ENCODE results near the gene HES4.

The HES4 gene

GRCh38 chr1:975896-976683, 23.8 kb downstream of the HES4 start (continued):
- TF ChIP-seq ZNF354C (tag by site-specific recombination; IDR thresholded peaks at IDR 0.05; ENCODE audit: borderline replicate concordance, low read depth) (no peak), ZNF350 (tag by site-specific recombination; IDR thresholded peaks at IDR 0.05) (no peak), ZBTB21 (tag by site-specific recombination; IDR thresholded peaks at IDR 0.05) (no peak), ZNF629 (tag by site-specific recombination; IDR thresholded peaks at IDR 0.05) (peak; percentile 82), ZFP69B (tag by site-specific recombination; IDR thresholded peaks at IDR 0.05) (no peak), ZFHX2 (tag by site-specific recombination; conservative IDR thresholded peaks at IDR 0.05) (peak; percentile 57; the same call in 1 of the 2 replicates), ZBTB10 (tag by site-specific recombination; IDR thresholded peaks at IDR 0.05) (peak; percentile 91), ZNF610 (tag by site-specific recombination; IDR thresholded peaks at IDR 0.05; ENCODE audit: borderline replicate concordance) (no peak), ZNF391 (tag by site-specific recombination; IDR thresholded peaks at IDR 0.05; ENCODE audit: borderline replicate concordance, low read depth) (0 out of 2 replicates have a peak, but pooled peaks have one; percentile 13), ZBTB20 (tag by site-specific recombination; IDR thresholded peaks at IDR 0.05) (peak; percentile 71; the same call in 1 of the 2 replicates), ZNF707 (tag by site-specific recombination; IDR thresholded peaks at IDR 0.05) (no peak), KLF7 (tag by site-specific recombination; IDR thresholded peaks at IDR 0.05; ENCODE audit: borderline replicate concordance) (peak; percentile 76; the same call in 1 of the 2 replicates), ZIC2 (tag by site-specific recombination; IDR thresholded peaks at IDR 0.05) (no peak), IKZF3 (tag by site-specific recombination; IDR thresholded peaks at IDR 0.05) (peak; percentile 45; the same call in 1 of the 2 replicates), ZNF157 (tag by site-specific recombination; IDR thresholded peaks at IDR 0.05) (no peak), PRDM2 (tag by site-specific recombination; IDR thresholded peaks at IDR 0.05; ENCODE audit: borderline replicate concordance) (no peak), SP7 (tag by site-specific recombination; IDR thresholded peaks at IDR 0.05) (peak; percentile 40; the same call in 1 of the 2 replicates), ZNF24 (tag by site-specific recombination; IDR thresholded peaks at IDR 0.05) (no peak), ZNF155 (tag by site-specific recombination; IDR thresholded peaks at IDR 0.05) (no peak), ZNF148 (tag by site-specific recombination; IDR thresholded peaks at IDR 0.05; ENCODE audit: borderline replicate concordance) (no peak), ZBTB48 (tag by site-specific recombination; IDR thresholded peaks at IDR 0.05) (peak; percentile 43; the same call in 1 of the 2 replicates), ZNF654 (tag by site-specific recombination; IDR thresholded peaks at IDR 0.05; ENCODE audit: low read depth) (no peak), PBX3 (CRISPR knock-in tag; IDR thresholded peaks at IDR 0.05) (0 out of 2 replicates have a peak, but pooled peaks have one; percentile 27)

All from HEK293 (cell line).